OCI-LY3 (cell line): ENCODE data around the gene VPS72.

Source experiments
- CTCF ChIP-seq: fragments of 200-600, 300-600 bp; sonication (generic); IDR thresholded peaks from 2 replicates; pipeline ENCODE4 v1.5.1; 2014; ENCODE audit warnings: antibody characterized with exemption, low read length, low read depth
- EZH2phosphoT487 ChIP-seq: fragments of 200-600 bp; shearing (Covaris generic); IDR thresholded peaks from 2 replicates; pipeline ENCODE4 v1.6.1; 2018; ENCODE audit warnings: antibody characterized with exemption, mixed run types, low read depth

DNA sequence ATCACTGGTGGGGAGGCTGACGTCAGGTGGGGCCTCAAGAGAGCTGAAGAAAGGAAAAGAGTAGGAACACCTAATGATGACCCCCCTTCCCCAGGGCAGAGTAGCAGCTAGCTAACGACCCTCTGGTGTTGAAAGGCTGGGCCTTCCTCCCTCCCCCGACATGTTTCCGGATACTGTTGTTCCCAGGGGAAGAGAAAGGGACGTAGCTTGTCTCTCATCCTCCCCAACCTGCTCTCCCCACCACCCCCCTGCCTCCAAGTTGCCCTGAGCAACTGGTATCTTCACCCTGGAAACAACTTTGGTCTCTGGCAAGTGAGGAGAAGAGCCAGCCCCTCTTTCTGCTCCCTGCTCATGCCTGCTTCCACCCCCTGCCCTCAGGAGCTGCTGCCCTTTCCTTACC, 46.0 kb downstream of the VPS72 start:
- TF ChIP-seq CTCF (no peak), EZH2phosphoT487 (no peak)
